HL-60 (cell line): ENCODE measurements around the gene PIGZ.

Experiments used
- POLR2AphosphoS5 ChIP-seq: IDR thresholded peaks from 2 replicates; pipeline ENCODE4 v1.6.1; 2012; ENCODE audit warnings: low read depth
- TF ChIP-seq, protein P1 (sequence below): IDR thresholded peaks from one replicate; pipeline ENCODE4 v1.5.1; 2011; ENCODE audit warnings: low read length, control low read depth, inconsistent platforms; ENCODE audit not compliant: insufficient read depth
- TF ChIP-seq, protein P2 (sequence below): IDR thresholded peaks from 2 replicates; pipeline ENCODE4 v1.6.1; 2012; ENCODE audit warnings: low read depth; ENCODE audit not compliant: insufficient replicate concordance

DNA sequence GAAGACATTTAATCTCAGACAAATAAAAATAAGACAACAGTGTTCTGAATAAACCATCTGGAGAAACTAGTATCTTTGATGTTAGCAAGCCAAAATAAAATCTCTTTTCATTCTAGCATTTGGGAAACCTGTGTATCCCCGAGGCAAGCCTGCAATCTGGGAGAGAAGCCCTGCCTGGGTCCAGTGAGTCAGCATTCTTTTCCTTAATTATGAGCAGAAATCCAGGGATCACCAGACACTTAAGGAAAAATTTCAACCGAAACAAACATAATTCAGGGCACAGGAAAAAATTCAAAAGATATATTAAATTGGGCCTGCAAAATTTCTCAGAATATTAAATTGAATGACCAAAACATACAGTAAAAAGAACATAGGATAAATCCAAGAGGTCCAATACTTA lies 30.5 kb downstream of the PIGZ start:
- TF ChIP-seq, protein P1, sequence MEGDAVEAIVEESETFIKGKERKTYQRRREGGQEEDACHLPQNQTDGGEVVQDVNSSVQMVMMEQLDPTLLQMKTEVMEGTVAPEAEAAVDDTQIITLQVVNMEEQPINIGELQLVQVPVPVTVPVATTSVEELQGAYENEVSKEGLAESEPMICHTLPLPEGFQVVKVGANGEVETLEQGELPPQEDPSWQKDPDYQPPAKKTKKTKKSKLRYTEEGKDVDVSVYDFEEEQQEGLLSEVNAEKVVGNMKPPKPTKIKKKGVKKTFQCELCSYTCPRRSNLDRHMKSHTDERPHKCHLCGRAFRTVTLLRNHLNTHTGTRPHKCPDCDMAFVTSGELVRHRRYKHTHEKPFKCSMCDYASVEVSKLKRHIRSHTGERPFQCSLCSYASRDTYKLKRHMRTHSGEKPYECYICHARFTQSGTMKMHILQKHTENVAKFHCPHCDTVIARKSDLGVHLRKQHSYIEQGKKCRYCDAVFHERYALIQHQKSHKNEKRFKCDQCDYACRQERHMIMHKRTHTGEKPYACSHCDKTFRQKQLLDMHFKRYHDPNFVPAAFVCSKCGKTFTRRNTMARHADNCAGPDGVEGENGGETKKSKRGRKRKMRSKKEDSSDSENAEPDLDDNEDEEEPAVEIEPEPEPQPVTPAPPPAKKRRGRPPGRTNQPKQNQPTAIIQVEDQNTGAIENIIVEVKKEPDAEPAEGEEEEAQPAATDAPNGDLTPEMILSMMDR = no peak
- no peak for TF ChIP-seq POLR2AphosphoS5
- TF ChIP-seq, protein P2, sequence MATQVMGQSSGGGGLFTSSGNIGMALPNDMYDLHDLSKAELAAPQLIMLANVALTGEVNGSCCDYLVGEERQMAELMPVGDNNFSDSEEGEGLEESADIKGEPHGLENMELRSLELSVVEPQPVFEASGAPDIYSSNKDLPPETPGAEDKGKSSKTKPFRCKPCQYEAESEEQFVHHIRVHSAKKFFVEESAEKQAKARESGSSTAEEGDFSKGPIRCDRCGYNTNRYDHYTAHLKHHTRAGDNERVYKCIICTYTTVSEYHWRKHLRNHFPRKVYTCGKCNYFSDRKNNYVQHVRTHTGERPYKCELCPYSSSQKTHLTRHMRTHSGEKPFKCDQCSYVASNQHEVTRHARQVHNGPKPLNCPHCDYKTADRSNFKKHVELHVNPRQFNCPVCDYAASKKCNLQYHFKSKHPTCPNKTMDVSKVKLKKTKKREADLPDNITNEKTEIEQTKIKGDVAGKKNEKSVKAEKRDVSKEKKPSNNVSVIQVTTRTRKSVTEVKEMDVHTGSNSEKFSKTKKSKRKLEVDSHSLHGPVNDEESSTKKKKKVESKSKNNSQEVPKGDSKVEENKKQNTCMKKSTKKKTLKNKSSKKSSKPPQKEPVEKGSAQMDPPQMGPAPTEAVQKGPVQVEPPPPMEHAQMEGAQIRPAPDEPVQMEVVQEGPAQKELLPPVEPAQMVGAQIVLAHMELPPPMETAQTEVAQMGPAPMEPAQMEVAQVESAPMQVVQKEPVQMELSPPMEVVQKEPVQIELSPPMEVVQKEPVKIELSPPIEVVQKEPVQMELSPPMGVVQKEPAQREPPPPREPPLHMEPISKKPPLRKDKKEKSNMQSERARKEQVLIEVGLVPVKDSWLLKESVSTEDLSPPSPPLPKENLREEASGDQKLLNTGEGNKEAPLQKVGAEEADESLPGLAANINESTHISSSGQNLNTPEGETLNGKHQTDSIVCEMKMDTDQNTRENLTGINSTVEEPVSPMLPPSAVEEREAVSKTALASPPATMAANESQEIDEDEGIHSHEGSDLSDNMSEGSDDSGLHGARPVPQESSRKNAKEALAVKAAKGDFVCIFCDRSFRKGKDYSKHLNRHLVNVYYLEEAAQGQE = no peak
